ENCODE results near the gene IPO11.

DNA sequence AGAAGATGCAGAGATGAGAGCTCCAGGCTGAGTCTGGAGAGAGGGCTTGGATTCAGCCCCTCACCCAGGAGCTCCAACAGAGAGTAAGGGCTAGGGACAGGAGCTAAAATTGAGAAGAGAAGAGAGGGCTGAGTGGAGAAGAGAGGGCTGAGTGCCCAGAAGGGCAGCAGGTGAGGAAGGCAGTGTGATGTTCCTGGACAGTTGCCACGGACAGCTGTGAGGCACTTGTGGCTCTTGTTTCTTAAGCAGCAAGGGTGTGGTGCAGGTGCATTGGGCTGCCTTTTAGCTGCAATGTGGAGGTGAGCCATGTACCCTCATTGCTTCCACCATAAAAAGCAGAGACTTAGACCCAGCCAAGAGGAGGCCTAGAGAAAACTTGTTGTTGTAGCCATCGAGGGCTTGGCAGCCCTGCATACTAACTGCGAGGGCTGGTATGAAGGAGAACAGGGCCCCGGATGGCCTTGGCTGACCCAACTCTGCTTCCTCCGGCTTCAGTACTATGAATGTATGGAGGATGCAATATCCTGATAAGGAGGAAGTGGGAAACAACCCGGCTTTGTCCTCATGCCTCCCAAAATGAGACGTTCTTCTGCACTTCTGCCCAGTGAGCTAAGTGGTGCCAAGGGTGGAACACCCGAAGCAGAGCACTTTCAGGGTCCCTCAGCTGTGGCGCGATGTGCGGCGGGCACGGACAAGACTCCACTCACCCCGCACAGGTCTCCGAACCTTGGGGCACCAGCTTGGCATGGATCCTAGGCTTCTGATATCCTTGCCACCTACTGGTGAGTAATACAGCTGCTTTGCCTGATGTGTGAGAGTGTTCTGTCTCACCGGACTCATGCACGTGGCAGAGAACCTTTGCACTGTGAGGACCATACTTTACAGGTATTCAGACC lies 231.2 kb downstream of the IPO11 start:
- TF ChIP-seq, protein P1, sequence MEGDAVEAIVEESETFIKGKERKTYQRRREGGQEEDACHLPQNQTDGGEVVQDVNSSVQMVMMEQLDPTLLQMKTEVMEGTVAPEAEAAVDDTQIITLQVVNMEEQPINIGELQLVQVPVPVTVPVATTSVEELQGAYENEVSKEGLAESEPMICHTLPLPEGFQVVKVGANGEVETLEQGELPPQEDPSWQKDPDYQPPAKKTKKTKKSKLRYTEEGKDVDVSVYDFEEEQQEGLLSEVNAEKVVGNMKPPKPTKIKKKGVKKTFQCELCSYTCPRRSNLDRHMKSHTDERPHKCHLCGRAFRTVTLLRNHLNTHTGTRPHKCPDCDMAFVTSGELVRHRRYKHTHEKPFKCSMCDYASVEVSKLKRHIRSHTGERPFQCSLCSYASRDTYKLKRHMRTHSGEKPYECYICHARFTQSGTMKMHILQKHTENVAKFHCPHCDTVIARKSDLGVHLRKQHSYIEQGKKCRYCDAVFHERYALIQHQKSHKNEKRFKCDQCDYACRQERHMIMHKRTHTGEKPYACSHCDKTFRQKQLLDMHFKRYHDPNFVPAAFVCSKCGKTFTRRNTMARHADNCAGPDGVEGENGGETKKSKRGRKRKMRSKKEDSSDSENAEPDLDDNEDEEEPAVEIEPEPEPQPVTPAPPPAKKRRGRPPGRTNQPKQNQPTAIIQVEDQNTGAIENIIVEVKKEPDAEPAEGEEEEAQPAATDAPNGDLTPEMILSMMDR (IDR thresholded peaks at IDR 0.05): no peak
- no peak for TF ChIP-seq EP300 (IDR thresholded peaks at IDR 0.05)
